ENCODE results near the gene PITX3. TPM values are rescaled to one million over a fixed set of nuclear protein-coding genes. Genes with fewer than 3 reads are reported as not detected.
"Not testable (repeated sequence)": the region's sequence is repeated elsewhere in the genome, so short reads cannot be mapped to it uniquely, and the experiment has no call there.

PITX3 gene
- total RNA-seq, 2 experiments from 2014 or later, result not detected

- CTCF ChIA-PET, result interaction anchor here (10.4 kb wide), 1 partner anchor 118 kb away, joined by 272 read pairs; no protein-coding TSS in a partner anchor
- POLR2A ChIA-PET, result no interaction called here
Observed at GRCh38 chr10:102233997-102234396, 7.3 kb downstream of the PITX3 start.

DNA sequence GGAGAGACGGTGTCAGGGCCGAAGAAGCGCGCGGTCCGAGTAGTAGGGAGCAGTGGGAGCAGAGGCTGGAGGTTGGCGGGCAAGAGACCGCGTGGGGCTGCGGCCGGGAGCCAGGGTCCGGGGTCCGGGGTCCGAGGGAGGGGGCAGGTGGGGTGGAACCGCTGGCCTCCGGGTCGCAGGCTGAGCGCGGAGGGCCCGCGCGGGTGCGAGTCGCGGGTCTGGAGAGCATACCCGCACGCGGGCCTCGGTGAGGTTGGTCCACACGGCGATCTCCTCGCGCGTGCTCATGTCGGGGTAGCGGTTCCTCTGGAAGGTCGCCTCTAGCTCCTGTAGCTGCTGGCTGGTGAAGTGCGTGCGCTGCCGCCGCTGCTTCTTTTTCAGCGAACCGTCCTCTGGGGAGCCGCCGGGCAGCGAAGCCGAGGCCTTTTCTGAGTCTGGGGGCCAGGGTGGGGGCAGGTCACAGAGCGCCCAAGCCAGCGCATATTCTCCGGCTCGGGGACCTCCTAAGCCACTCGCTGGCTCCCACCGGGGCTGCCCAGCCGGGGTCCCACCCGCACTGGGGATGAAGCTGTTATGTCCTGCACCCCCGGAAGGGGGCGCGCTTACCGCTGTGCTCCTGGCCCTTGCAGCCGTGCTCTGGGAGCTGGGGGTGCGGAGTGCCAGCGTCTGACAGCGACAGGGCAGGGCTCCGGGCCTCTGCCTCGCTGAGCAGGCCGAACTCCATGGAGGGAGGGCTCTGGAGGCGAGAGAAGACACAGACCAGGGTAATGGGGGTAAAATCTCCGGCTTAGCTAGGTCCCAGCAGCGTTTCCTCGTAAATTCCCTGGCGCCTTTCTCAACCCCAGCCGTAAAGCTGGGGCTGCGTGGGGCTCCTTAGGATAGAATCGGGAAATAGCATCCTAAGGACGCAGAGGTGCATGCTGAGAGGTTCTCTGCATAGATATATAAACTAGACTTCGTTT, 9.7 kb downstream of the PITX3 start:
- POLR2A ChIA-PET, result interaction anchor here (0.5 to 1.1 kb wide), 3 partner anchors 119 to 167 kb away, joined by 3 read pairs; no protein-coding TSS in a partner anchor
- CTCF ChIA-PET, result interaction anchor here (0.5 to 10.4 kb wide), 36 partner anchors 9 to 352 kb away, joined by 3 to 272 read pairs (median 5); partner anchors contain the start of genes GBF1, PITX3 and SUFU

GRCh38 chr10:102230861-102231356, 10.4 kb downstream of the PITX3 start:
- ChIA-PET CTCF (interaction anchor here (0.8 to 10.4 kb wide), 37 partner anchors 10 to 353 kb away, joined by 3 to 272 read pairs (median 7); partner anchors contain the start of genes C10orf95, GBF1, PITX3 and SUFU), POLR2A (interaction anchor here (1.1 to 1.7 kb wide), 2 partner anchors 128 to 164 kb away, joined by 4 to 6 read pairs; partner anchors contain the start of gene NFKB2)

DNA sequence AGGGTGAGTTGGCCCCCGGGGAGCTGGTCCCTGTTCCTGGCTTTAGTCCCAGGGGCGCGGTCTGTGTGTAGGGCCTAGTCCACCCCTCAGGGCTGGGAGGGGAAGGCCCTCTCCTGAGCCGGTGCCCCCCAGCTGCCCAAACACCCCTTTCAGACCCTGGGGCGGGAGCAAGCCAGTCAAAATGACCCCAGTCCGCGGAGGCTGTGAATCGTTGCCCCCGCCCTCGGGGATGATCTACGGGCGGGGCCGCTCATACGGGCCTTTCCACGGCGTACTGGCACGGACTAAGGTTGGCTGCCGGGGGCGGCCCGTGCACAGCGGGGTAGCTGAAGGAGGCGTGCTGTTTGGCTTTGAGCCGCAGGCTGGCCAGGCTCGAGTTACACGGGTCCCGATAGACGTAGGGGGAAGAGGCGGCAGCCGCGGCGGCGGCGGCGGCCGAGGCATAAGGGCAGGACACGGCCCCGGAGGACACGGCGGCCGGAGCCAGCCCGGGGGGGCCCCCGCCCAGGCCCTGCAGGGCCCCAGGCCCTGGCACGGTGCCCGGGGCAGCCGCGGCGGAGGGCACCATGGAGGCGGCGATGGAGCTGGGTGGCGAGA, 10.9 kb downstream of the PITX3 start:
- ChIA-PET POLR2A (interaction anchor here (0.5 to 1.7 kb wide), 3 partner anchors 128 to 289 kb away, joined by 3 to 6 read pairs (median 4); partner anchors contain the start of gene NFKB2), CTCF (interaction anchor here (0.5 to 10.4 kb wide), 45 partner anchors 9 to 354 kb away, joined by 3 to 272 read pairs (median 7); partner anchors contain the start of genes C10orf95, GBF1, PITX3 and SUFU)

DNA sequence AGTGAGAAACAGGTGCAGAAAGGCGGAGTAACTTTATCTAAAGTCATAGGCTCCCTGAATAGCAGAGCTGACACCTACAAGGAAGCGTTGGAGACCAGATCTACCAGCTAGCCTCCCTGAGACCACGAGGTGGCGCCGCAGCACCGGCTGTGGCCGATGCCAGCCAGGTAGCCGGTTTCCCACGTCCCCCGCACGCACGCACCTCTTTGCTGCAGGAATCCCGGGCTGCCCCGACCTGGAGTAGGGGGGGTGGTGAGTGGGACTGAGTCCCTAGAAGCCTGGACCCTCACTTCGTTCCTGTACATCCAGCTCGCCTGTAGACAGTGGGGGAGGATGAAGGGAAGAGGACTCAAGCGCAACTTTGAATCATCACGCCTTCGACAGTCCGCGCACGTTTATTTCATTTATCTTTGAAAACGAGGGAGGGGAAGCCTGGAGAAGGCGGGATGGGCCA, 11.5 kb downstream of the PITX3 start:
- POLR2A ChIA-PET, result interaction anchor here (0.5 to 1.7 kb wide), 3 partner anchors 129 to 289 kb away, joined by 3 to 6 read pairs (median 4); partner anchors contain the start of gene NFKB2
- CTCF ChIA-PET, result interaction anchor here (0.5 to 10.4 kb wide), 48 partner anchors 9 to 1177 kb away, joined by 3 to 272 read pairs (median 6); partner anchors contain the start of genes GBF1, PITX3 and SUFU

DNA sequence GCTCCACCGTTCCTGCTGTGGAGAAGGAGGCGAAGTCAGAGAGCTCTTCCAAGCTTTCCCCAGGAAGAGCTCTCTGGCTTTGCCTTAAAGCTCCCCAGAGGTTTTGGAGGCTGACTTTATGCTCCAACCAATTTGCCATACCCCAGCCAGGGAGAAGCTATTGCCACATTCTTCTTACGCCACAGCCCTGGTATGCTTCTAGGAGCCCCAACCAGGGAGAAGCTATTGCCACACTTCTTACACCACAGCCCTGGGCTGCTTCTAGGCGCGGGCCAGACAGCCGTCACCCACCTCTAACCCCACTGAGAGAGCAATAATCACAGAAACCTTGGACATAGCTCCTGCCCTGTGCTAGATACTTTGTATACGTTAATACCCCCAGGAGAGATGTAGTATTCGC, 14.3 kb downstream of the PITX3 start:
- ChIA-PET CTCF (interaction anchor here (0.8 to 4.7 kb wide), 10 partner anchors 12 to 252 kb away, joined by 3 to 28 read pairs (median 4); partner anchors contain the start of gene GBF1), POLR2A (interaction anchor here (0.8 to 0.9 kb wide), 2 partner anchors 59 to 277 kb away, joined by 3 read pairs; partner anchors contain the start of gene SUFU)

GRCh38 chr10:102226542-102226870, 14.8 kb downstream of the PITX3 start:
- ChIA-PET POLR2A (interaction anchor here (0.8 kb wide), 1 partner anchor 278 kb away, joined by 3 read pairs; the partner anchor contains the start of gene SUFU), CTCF (interaction anchor here (0.6 to 4.7 kb wide), 10 partner anchors 13 to 1140 kb away, joined by 3 to 28 read pairs (median 4); partner anchors contain the start of gene GBF1)

GRCh38 chr10:102225646-102226541, 15.4 kb downstream of the PITX3 start, which contains the start of gene ELOVL3:
TSS of gene ELOVL3 (plus strand) at chr10:102226299. CDS start at chr10:102226549, 250 bp downstream.
- ChIA-PET POLR2A (interaction anchor here (0.8 kb wide), 1 partner anchor 278 kb away, joined by 3 read pairs; the partner anchor contains the start of gene SUFU), CTCF (interaction anchor here (0.6 to 4.7 kb wide), 9 partner anchors 36 to 1140 kb away, joined by 3 to 28 read pairs (median 4); no protein-coding TSS in a partner anchor)

DNA sequence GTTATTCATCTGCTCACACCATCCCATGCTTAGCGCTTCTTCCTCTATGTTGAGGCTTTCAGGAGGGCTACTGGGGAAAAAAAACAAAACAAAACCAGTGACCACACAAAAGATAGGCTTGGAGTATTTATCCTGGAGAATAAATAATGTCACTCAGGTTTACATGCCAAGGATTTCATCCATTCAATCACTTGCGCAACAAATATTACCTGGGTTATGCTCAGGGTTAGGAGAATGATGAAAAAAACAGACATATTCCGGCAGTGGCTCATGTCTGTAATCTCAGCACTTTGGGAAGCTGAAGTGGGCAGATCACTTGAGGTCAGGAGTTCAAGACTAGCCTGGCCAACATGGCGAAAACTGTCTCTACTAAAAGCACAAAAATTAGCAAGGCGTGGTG, 18.5 kb downstream of the PITX3 start:
- CTCF ChIA-PET, result interaction anchor here (1.8 kb wide), 1 partner anchor 129 kb away, joined by 4 read pairs; no protein-coding TSS in a partner anchor
- POLR2A ChIA-PET, result no interaction called here

DNA sequence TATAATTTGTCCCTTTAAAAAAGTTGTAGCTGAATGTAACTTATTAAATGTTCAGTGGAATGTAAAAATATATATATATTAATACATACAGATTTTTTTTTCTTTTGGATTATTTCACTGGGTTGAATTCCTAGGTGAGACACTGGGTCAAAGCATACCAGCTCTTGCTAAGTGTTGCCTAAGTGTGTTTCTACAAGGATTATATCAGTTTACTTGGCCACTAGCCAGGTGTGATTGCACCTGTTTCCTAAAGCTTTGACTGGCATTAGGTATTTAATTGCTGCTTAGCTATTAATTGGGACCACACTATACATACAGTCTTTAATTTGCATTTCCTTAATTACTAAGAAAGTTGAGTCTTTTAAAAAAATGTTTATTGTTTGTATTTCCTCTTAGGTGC, 20.7 kb downstream of the PITX3 start:
- POLR2A ChIA-PET, result no interaction called here

GRCh38 chr10:102219370-102219769, 21.9 kb downstream of the PITX3 start:
- ChIA-PET CTCF (interaction anchor here (0.7 to 3.0 kb wide), 7 partner anchors 10 to 377 kb away, joined by 3 to 13 read pairs (median 4); no protein-coding TSS in a partner anchor), POLR2A (no interaction called here)

More for the DNA sequence above, 20.7 kb downstream of the PITX3 start:
- CTCF ChIA-PET, result interaction anchor here (1.8 to 3.0 kb wide), 2 partner anchors 10 to 51 kb away, joined by 13 read pairs; no protein-coding TSS in a partner anchor

GRCh38 chr10:102213599-102213998, 27.7 kb downstream of the PITX3 start:
- POLR2A ChIA-PET, CTCF ChIA-PET: not testable (repeated sequence)

- ChIA-PET POLR2A (no interaction called here), CTCF (interaction anchor here (1.0 kb wide), 2 partner anchors 20 to 42 kb away, joined by 4 to 5 read pairs; no protein-coding TSS in a partner anchor)
Observed at GRCh38 chr10:102211615-102212299, 29.6 kb downstream of the PITX3 start.

DNA sequence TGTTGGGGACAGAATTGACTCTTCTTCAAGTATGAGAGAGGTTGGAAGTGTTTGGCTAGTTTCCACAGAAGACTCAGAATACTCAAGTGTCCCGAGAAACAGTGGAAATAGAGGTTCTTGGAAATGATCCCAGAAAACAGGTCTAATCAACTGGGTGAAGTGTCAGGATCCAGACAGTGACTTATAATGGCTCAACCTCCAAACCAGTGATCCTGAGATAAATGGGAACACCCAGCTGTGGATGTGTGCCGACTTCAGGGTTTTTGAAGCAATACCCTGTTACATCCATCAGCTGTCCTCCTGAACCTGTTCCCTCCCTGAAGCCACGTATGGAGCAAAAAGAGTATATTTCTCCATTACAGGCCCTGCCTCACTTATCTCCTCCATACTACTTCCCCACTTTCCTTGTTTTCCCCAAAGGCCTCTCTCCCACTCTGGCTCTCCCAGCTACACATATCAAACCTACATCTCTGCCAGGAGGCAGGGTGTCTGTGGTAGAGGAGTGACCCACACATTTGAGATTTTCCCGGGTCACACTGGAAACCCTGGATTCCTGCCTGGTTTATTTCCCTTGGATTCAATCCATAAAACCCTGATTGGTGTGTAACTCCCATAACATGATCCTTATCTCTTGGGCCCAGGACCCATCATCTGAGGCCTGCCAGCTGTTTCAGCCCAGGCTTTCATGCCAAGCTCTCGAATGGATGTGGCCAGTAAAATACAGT, 32.8 kb downstream of the PITX3 start:
- ChIA-PET POLR2A (no interaction called here), CTCF (no interaction called here)

DNA sequence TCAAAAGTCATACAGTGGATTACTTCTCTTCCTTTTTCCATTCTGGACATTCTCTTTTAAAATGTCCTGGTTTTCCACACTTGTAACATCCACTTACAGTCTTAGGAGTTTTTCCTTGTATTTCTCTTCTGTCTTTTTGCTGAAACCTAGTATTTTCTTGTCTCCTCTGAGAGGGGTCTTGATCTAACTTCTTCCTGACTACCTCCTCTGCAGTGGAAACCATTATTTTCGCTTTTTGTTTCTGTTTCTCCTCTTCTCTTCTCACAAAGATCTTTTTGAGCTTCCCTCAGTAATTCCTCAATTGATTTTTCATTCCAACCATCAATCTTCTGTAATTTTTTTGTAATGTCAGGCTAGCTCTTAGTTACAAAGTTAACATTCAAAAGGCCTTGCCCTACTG, 38.9 kb downstream of the PITX3 start:
- ChIA-PET POLR2A (no interaction called here), CTCF (no interaction called here)

DNA sequence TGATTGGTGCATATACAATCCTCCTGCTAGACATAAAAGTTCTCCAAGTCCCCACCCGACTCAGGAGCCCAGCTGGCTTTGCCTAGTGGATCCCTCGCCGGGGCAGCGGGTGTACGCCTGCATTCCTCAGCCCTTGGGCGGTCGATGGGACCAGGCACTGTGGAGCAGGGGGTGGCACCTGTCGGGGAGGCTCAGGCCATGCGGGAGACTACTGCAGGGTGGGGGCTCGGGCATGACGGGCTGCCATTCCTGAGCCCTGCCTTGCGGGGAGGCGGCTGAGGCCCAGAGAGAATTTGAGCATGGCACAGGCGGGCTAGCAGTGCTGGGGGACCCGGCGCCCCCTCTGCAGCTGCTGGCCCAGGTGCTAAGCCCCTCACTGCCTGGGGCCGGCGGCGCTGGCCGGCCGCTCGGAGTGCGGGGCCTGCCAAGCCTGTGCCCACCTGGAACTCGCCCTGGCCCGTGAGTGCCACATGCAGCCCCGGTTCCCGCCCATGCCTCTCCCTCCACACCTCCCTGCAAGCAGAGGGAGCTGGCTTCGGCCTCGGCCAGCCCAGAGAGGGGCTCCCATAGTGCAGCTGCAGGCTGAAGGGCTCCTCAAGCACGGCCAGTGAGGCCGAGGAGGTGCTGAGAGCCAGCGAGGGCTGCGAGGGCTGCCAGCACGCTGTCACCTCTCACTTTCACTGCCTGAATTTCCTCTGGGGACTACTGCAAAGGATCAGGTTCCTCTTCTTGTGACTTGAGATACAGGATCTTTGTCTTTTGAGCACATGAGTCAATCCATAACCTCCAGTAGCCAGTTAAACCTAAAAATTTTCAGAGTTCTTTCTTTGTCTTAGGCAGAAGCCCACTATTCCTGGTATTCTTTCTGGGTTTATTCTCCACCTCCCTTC, 40.3 kb downstream of the PITX3 start:
- ChIA-PET POLR2A (no interaction called here), CTCF (no interaction called here)
